Astrocyte of the cerebellum (primary cell): ENCODE data around the gene PLEKHM3.

ENCODE experiments used
- DNase-seq: peaks from one replicate; pipeline ENCODE4 v3.0.0-alpha.2; 2011; ENCODE audit warnings: low read depth
- H3K4me3 ChIP-seq: 2 replicates; pipeline ENCODE4 v1.5.1; 2011; ENCODE audit warnings: mild to moderate bottlenecking, low read depth, low read length, moderate library complexity
- in situ Hi-C: cut with HindIII; loops from 2 replicates; pipeline ENCODE4 v1.10.0; 2017; ENCODE audit warnings: low sequenced_read_pairs
- TF ChIP-seq, protein P1 (sequence below): IDR thresholded peaks from 2 replicates; pipeline ENCODE4 v1.5.1; 2012; ENCODE audit warnings: low read length, low read depth, moderate library complexity, mild to moderate bottlenecking; ENCODE audit errors: missing control alignments

Gene PLEKHM3

GRCh38 chr2:207996848-207997247 lies 28.5 kb downstream of the PLEKHM3 start:
- DNase-seq = no peak
- in situ Hi-C loops = no loop called here
- H3K4me3 ChIP-seq = no peak overlapping the region
- TF ChIP-seq, protein P1, sequence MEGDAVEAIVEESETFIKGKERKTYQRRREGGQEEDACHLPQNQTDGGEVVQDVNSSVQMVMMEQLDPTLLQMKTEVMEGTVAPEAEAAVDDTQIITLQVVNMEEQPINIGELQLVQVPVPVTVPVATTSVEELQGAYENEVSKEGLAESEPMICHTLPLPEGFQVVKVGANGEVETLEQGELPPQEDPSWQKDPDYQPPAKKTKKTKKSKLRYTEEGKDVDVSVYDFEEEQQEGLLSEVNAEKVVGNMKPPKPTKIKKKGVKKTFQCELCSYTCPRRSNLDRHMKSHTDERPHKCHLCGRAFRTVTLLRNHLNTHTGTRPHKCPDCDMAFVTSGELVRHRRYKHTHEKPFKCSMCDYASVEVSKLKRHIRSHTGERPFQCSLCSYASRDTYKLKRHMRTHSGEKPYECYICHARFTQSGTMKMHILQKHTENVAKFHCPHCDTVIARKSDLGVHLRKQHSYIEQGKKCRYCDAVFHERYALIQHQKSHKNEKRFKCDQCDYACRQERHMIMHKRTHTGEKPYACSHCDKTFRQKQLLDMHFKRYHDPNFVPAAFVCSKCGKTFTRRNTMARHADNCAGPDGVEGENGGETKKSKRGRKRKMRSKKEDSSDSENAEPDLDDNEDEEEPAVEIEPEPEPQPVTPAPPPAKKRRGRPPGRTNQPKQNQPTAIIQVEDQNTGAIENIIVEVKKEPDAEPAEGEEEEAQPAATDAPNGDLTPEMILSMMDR = no peak

GRCh38 chr2:207995887-207996286 lies 29.4 kb downstream of the PLEKHM3 start:
- in situ Hi-C loops = no loop called here
- TF ChIP-seq, protein P1 = no peak
- no peak for DNase-seq
- H3K4me3 ChIP-seq = no peak overlapping the region

GRCh38 chr2:207993151-207993763 lies 32.1 kb downstream of the PLEKHM3 start:
- in situ Hi-C loops = no loop called here
- H3K4me3 ChIP-seq = no peak overlapping the region
- TF ChIP-seq, protein P1 = no peak
- peak; percentile 64 for DNase-seq

GRCh38 chr2:207991944-207992343 lies 33.4 kb downstream of the PLEKHM3 start:
- in situ Hi-C loops = no loop called here
- H3K4me3 ChIP-seq = no peak overlapping the region
- no peak for DNase-seq
- TF ChIP-seq, protein P1 = no peak

- H3K4me3 ChIP-seq = no peak overlapping the region
- no peak for DNase-seq
- TF ChIP-seq, protein P1 = no peak
- in situ Hi-C loops = no loop called here
Measured at GRCh38 chr2:207990784-207991183, 34.5 kb downstream of the PLEKHM3 start.

- in situ Hi-C loops = no loop called here
Measured at GRCh38 chr2:207988975-207989374, 36.4 kb downstream of the PLEKHM3 start.

More at GRCh38 chr2:207988975-207989374, 36.4 kb downstream of the PLEKHM3 start:
- no peak for DNase-seq
- TF ChIP-seq, protein P1 = no peak
- H3K4me3 ChIP-seq = no peak overlapping the region
